GM19035 (cell line): ENCODE data around the gene POU2AF2.
"Not testable (repeated sequence)": the region's sequence is repeated elsewhere in the genome, so short reads cannot be mapped to it uniquely, and the experiment has no call there.

ENCODE experiments used
- ATAC-seq: cut with Tn5 transposase; IDR thresholded peaks from one replicate; pipeline ENCODE4 v1.9.1; 2021; ENCODE audit not compliant: unreplicated experiment

POU2AF2 gene

DNA sequence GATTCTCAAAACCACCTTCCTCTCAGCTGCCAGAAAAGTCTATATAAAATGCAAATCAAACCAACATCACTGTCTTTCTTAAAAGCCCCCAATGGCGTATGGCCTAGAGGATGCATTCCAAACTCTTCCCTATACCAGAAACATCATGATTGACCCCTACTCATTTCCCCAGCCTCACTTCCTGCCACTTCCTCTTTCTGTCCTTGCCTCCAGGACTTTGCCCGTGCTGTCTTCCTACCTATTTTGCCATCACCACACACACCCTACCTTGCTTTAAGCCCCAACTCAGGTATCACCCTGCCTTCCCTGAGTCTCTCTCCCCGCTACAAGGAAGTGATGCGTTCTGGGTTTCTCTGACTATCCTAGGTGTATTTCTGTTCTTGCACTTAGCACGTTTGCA lies 8.1 kb downstream of the POU2AF2 start:
- no peak for ATAC-seq

DNA sequence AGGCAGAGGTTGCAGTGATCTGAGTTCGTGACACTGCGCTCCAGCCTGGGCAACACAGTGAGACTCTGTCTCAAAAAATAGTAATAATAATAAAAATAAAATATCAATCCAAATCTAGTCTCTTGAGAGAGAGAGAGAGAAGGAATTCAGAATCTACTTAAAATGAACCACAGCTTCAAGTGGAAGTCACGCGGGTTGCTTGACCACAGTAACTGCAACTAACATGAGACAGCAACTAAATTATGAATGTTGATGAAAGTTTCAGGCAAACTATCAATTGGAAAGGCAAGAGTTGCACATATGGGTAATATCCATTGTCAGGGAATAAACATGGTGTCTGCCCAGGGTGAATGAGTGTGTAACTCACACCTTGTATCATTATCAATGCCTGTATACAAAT lies 12.5 kb downstream of the POU2AF2 start:
- no peak for ATAC-seq

DNA sequence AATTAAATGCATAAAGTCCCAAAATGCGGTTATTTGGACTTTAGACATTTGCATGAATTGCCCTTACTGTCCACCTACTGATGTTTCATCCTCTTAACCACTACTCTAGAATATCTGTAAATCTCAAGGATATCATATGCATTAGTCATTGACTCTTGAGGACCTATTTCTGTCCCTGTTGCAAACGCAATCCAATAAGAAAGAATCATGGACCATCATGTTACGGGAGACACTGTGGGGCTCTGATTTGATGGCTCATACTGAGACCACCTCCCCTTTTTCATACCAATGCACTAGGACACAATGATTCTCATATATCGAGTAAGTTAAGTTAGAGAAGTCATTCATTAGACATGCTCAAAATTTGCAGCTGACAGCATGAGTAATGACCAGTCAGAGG lies 14.4 kb downstream of the POU2AF2 start:
- no peak for ATAC-seq

DNA sequence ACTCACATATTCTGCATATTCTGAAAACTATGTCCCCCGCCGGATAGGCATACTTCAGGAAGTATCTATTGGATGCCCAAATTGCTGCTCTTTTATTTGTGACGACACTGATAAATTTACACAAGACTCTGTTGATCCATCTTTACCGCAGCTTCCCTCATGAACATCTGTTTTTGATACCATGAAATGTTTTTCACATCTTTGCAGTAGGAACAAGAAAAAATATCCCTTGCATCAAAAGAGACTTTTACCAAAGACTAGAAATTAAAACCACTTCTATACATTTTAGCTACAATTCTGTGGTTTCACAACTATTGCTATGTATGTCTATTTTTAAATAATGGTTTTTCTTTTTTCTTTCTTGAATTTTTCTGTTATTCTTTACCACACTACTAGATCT lies 15.3 kb downstream of the POU2AF2 start:
- ATAC-seq = no peak

DNA sequence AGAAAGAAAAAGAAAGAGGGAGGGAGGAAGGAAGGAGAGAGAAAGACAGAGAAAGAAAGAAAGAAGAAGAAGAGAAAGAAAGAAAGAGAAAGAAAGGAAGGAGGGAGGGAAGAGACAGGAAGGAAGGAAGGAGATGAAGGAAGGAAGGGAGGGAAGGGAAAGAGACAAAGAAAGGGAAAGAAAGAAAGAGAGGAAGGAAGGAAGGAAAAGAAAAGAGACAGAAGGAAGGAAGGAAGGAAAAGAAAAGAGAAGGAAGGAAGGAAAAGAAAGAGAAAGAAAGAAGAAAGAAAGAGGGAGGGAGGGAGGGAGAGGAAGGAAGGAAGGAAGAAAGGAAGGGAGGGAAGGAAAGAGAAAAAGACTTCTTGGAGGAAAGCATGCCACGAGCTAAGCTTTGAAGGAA lies 19.1 kb downstream of the POU2AF2 start:
- no peak for ATAC-seq

DNA sequence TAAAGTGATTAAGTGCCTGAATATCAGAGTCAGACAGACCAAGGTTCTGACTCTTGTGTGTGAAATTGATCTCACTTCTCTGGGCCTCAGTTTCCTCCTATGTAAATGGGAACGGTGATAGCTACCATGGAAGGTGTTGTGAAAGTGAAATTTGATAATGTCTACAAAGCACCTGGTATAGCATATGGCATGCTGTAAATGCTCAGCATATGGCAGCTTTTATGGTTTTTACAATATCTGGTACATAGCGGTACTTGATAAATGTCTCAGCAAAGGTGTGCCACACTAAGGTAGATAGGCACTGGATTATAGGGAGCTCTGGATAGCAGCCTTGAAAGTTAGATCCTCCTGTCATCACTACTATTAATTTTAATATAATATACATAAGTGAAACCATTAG lies 19.9 kb downstream of the POU2AF2 start:
- no peak for ATAC-seq

DNA sequence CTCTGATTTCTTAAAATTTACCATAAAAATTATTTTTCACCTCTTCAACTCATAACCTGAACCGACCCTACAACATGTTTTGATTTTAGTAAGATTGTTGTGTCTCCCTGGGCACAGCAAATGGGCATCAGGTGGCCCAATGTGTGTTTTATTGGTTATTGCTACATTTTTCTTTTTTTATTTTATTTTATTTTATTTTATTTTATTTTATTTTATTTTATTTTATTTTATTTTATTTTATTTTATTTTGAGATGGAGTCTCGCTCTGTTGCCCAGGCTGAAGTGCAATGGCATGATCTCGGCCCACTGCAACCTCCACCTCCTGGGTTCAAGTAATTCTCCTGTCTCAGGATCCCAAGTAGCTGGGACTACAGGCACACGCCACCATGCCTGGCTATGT lies 22.8 kb downstream of the POU2AF2 start:
- ATAC-seq = not testable (repeated sequence)

GRCh38 chr11:111269146-111269868 lies 23.8 kb downstream of the POU2AF2 start:
- ATAC-seq = no peak

- no peak for ATAC-seq
Measured at GRCh38 chr11:111272420-111272819, 26.9 kb downstream of the POU2AF2 start.

DNA sequence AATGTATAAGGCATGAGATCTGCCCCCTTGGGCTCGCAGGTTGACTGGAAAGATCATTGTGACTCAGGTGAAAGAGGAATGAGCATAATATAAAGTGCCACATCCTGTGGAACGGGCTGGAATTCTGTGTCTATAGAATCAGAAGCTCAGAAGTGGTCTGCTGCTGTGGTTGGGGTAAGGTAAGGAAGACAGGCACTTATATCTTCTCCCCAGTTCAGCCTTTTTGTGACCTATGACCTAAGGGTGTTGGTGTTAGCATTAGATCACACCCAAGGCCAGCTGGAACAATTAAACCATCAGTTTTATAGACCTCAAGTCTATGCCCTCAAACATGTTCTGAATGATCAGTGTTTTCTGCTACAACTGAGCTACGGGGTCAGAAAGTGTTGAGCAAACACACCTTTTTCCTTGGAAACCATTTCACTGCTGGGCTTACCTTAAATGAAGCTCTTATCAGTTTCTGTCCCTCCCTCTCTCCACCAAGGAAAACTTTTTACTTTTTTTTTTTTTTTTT lies 37.1 kb downstream of the POU2AF2 start:
- no peak for ATAC-seq

DNA sequence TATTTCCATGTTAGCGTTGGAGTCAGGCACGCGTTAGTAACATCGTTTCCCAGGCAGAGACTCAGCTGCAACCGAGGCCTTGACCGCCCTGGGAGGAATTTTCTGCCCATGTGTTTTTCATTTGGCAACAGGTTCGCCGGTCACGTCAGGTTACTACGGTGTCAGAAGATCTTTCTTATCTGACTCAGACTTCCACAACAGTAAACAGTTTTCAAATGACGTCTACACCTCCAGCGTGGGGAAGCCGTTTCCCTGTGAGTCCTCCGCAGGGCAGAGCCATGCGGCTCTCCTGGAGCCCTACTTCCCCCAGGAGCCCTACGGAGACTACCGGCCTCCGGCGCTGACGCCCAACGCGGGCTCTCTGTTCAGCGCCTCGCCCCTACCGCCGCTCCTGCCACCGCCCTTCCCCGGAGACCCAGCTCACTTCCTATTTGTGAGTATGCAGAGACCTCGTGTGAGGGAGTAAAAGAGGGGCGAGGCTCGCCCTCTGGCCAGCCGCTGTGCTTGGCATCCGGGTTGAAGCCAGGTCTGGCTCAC lies 38.5 kb downstream of the POU2AF2 start:
- ATAC-seq = no peak

DNA sequence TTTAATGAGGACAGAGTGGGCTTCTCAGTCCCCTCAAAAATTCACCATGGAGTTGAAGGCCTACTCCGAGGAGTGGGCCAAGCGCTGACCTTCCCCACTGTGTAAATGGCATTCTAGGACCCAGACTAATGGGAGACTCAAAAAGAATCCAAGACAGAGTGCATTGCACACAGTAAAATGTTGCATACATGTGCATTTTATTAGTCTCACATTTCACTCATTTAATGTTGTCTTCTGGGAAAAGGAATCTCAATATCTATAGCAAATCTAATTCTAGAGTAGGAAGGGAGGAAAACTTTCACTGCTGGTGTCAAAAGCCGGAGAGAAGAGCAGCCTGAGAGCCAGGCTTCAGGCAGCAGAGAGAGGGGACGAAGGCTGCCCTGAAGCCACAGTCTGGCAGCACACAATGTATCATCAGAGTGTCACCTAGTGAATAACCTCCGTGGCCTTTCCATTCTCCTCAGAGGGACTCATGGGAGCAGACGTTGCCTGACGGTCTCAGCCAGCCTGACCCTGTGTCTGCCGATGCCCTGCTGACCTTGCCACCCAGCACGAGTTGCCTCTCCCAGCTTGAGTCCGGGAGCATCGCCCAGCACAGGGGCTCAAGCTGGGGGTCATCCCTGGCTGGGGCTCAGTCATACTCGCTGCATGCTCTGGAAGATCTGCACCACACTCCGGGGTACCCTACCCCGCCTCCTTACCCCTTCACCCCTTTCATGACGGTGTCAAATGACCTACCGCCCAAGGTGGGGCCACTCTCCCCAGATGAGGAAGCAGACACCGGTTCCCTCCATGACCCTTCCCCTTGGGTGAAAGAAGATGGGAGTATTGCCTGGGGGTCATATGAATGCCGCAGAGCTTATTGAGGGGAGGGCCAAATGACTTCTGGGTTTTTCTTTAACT lies 39.9 kb downstream of the POU2AF2 start:
- ATAC-seq = no peak

DNA sequence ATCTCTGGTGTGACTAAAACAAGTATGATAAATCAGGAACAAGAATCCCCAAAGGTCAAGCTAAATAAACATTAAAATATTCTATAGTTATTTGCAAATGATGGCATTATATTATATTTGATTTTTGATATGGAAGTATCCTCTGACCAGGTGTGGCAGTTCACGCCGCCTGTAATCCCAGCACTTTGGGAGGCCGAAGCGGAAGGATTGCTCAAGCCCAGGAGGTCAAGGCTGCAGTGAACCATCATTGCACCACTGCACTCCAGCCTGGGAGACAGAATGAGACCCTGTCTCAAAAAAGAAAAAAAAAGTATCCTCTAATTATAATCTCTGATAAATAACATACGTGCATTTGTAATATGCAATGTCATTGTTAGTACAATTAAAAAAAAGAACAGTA lies 46.2 kb downstream of the POU2AF2 start:
- no peak for ATAC-seq

DNA sequence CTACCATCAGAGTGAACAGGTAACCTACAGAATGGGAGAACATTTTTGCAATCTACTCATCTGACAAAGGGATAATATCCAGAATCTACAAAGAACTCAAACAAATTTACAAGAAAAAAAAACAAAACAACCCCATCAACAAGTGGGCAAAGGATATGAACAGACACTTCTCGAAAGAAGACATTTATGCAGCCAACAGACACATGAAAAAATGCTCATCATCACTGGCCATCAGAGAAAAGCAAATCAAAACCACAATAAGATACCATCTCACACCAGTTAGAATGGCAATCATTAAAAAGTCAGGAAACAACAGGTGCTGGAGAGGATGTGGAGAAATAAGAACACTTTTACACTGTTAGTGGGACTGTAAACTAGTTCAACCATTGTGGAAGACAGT lies 46.9 kb downstream of the POU2AF2 start:
- not testable (repeated sequence) for ATAC-seq

- ATAC-seq = no peak
Measured at GRCh38 chr11:111296196-111296595, 50.7 kb downstream of the POU2AF2 start.

GRCh38 chr11:111297696-111298095 lies 52.2 kb downstream of the POU2AF2 start:
- no peak for ATAC-seq

DNA sequence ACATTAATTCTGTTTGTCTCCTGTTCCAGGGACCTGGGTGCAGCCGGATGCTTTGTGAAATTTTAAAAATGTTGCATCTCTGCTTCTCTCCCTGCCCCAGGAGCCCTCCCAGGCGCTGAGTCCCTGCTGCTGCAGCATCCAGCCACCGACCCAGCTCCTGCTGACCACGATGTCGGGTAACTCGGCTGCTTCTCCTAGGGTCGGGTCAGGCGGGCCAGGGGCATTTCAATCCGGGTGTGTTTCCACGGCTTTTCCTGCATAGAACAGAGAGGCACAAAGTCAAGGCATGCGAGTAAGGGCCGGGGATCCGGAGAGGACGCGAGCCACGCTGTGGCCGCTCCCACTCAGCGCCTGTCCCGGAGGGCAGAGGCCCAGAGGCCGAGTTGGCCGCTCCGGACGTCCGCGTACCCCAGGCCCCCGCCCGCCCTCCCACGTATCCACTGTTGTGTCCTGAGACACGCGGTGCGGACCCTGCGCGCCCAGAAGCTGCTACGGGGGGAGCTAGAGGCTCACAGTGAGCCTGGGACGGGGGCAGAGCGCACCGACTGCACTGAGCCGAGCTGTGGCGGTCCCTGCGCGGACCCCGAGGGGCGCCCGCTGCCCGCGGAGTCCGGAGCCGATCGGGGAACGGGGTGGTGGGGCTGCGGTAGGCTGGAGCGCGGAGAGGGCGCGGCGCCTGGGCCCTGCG lies 53.0 kb downstream of the POU2AF2 start, which contains the start of gene POU2AF3:
Gene POU2AF3 (plus strand): TSS at position 134 of the 688 bp plus-strand sequence. CDS start 36 bp downstream, at position 170.
- ATAC-seq = peak; percentile 40

GRCh38 chr11:111299101-111300026 lies 53.8 kb downstream of the POU2AF2 start:
- ATAC-seq = peak; percentile 67

GRCh38 chr11:111300569-111300968 lies 55.0 kb downstream of the POU2AF2 start:
- no peak for ATAC-seq
